ENCODE measurements around the gene KRT83.

Gene KRT83

GRCh38 chr12:52285172-52285745, 35.9 kb downstream of the KRT83 start:
- no peak for FAIRE-seq

GRCh38 chr12:52284562-52285171, 36.5 kb downstream of the KRT83 start:
- FAIRE-seq, result no peak

- FAIRE-seq, result no peak
Observed at GRCh38 chr12:52280796-52281560, 40.2 kb downstream of the KRT83 start.

GRCh38 chr12:52280319-52280795, 40.8 kb downstream of the KRT83 start:
- no peak for FAIRE-seq

GRCh38 chr12:52279422-52280318, 41.5 kb downstream of the KRT83 start:
- no peak for FAIRE-seq

- no peak for FAIRE-seq
Observed at GRCh38 chr12:52278575-52279421, 42.4 kb downstream of the KRT83 start.

GRCh38 chr12:52277486-52278245, 43.5 kb downstream of the KRT83 start:
- no peak for FAIRE-seq

- no peak for FAIRE-seq
Observed at GRCh38 chr12:52275686-52276085, 45.5 kb downstream of the KRT83 start.

GRCh38 chr12:52274521-52275120, 46.6 kb downstream of the KRT83 start, which contains the start of gene KRT86:
Gene KRT86 (plus strand): TSS chr12:52274645. CDS start chr12:52301917, 27,272 bp downstream.
- FAIRE-seq, result no peak

GRCh38 chr12:52271158-52271557, 50.0 kb downstream of the KRT83 start:
- no peak for FAIRE-seq

- no peak for FAIRE-seq
Observed at GRCh38 chr12:52270541-52271070, 50.6 kb downstream of the KRT83 start.

GRCh38 chr12:52268212-52268611, 53.0 kb downstream of the KRT83 start:
- FAIRE-seq, result no peak

GRCh38 chr12:52267699-52268098, 53.5 kb downstream of the KRT83 start:
- FAIRE-seq, result no peak

GRCh38 chr12:52267266-52267665, 53.9 kb downstream of the KRT83 start:
- FAIRE-seq, result no peak

GRCh38 chr12:52266514-52266913, 54.7 kb downstream of the KRT83 start:
- FAIRE-seq, result no peak

- FAIRE-seq, result no peak
Observed at GRCh38 chr12:52264435-52264825, 56.8 kb downstream of the KRT83 start.
